Vagina (tissue), 2 donors: ENCODE results near the gene TOX3. TPM values are rescaled to one million over a fixed set of nuclear protein-coding genes. Genes with fewer than 3 reads are reported as not detected.

Experiments
- DNase-seq, 2 donors: peaks; one replicate each; pipeline ENCODE4 v3.0.0-alpha.2; 2017; ENCODE audit errors: extremely low spot score in 2 of 2
- H3K27ac ChIP-seq: fragments of 200-600 bp; sonication (generic); one replicate; pipeline ENCODE4 v1.5.1; 2019
- H3K27me3 ChIP-seq: fragments of 200-600 bp; sonication (generic); one replicate; pipeline ENCODE4 v1.5.1; 2019
- H3K36me3 ChIP-seq, 2 donors: fragments of 200-600 bp; sonication (generic); one replicate each; pipeline ENCODE4 v1.5.1; 2017 to 2019
- H3K4me1 ChIP-seq: fragments of 200-600 bp; sonication (generic); one replicate; pipeline ENCODE4 v1.5.1; 2019
- H3K4me3 ChIP-seq, 2 donors: fragments of 200-600 bp; sonication (generic); 1 replicate in 1 of 2; 2 replicates in 1 of 2; pipeline ENCODE4 v1.5.1; 2016 to 2019
- H3K9me3 ChIP-seq: fragments of 200-600 bp; sonication (generic); one replicate; pipeline ENCODE4 v1.5.1; 2019
- POLR2A ChIP-seq, 2 donors: fragments of 450-650 bp; IDR thresholded peaks; one replicate each; pipeline ENCODE4 v1.6.1; 2017; ENCODE audit warnings: antibody characterized with exemption in 2 of 2, mild to moderate bottlenecking in 2 of 2, moderate library complexity in 2 of 2
- POLR2AphosphoS5 ChIP-seq, 2 donors: sonication (generic); formaldehyde crosslinking; IDR thresholded peaks; one replicate each; pipeline ENCODE4 v1.9.0; 2017; ENCODE audit warnings: antibody characterized with exemption in 2 of 2, mild to moderate bottlenecking in 2 of 2, low read depth in 1 of 2; ENCODE audit not compliant: insufficient read depth in 1 of 2
- intact Hi-C: fragments of 100-400 bp; cut with DNase I; formaldehyde crosslinking; loops from one replicate; pipeline ENCODE4 v1.15.1; 2023
- total RNA-seq: library from RNA; depleted of rRNA; stranded (reverse); fragments of >200 nt; gene quantifications from one replicate; pipeline ENCODE4 v1.2.3, GENCODE V29; 2016
- TF ChIP-seq, protein P1 (sequence below), 3 experiments: fragments of 450-650 bp in 2 of 3; fragments of 200-600 bp in 1 of 3; sonication (generic) in 1 of 3; IDR thresholded peaks; one replicate each; pipeline ENCODE4 v1.5.1; 2017 to 2019; ENCODE audit warnings: antibody characterized with exemption in 3 of 3, mild to moderate bottlenecking in 2 of 3, moderate library complexity in 2 of 3

TOX3 gene
- total RNA-seq, 1 donor from 2014 or later, result 1.2 TPM

GRCh38 chr16:52578007-52578828 lies 31.3 kb upstream of the TOX3 start:
- Histone ChIP-seq H3K4me1 (no peaks in the 10 kb centered on the region), H3K27ac (no peak overlapping the region), H3K36me3 (no peaks in the 10 kb centered on the region), H3K4me3 (no peak overlapping the region), H3K9me3 (no peaks in the 10 kb centered on the region), H3K27me3 (no peaks in the 10 kb centered on the region)
- intact Hi-C loops, result no loop called here
- DNase-seq, result no peak
- TF ChIP-seq POLR2A (IDR thresholded peaks at IDR 0.05) (no peak), POLR2AphosphoS5 (IDR thresholded peaks at IDR 0.05; ENCODE audit: insufficient read depth in 1 of 2, low read depth in 1 of 2) (no peak)

- Histone ChIP-seq H3K27ac (no peak overlapping the region), H3K9me3 (no peaks in the 10 kb centered on the region), H3K4me1 (no peaks in the 10 kb centered on the region), H3K4me3 (no peak overlapping the region), H3K27me3 (no peaks in the 10 kb centered on the region), H3K36me3 (no peaks in the 10 kb centered on the region)
- TF ChIP-seq POLR2A (IDR thresholded peaks at IDR 0.05) (no peak), POLR2AphosphoS5 (IDR thresholded peaks at IDR 0.05; ENCODE audit: insufficient read depth in 1 of 2, low read depth in 1 of 2) (no peak)
- TF ChIP-seq, protein P1, sequence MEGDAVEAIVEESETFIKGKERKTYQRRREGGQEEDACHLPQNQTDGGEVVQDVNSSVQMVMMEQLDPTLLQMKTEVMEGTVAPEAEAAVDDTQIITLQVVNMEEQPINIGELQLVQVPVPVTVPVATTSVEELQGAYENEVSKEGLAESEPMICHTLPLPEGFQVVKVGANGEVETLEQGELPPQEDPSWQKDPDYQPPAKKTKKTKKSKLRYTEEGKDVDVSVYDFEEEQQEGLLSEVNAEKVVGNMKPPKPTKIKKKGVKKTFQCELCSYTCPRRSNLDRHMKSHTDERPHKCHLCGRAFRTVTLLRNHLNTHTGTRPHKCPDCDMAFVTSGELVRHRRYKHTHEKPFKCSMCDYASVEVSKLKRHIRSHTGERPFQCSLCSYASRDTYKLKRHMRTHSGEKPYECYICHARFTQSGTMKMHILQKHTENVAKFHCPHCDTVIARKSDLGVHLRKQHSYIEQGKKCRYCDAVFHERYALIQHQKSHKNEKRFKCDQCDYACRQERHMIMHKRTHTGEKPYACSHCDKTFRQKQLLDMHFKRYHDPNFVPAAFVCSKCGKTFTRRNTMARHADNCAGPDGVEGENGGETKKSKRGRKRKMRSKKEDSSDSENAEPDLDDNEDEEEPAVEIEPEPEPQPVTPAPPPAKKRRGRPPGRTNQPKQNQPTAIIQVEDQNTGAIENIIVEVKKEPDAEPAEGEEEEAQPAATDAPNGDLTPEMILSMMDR (IDR thresholded peaks at IDR 0.05), result no peak
- no peak for DNase-seq
- intact Hi-C loops, result no loop called here
Observed at GRCh38 chr16:52577130-52577706, 30.3 kb upstream of the TOX3 start.

GRCh38 chr16:52573365-52574299 lies 26.7 kb upstream of the TOX3 start:
- no peaks in the 10 kb centered on the region for H3K4me1 ChIP-seq
- H3K4me3 ChIP-seq, result no peak overlapping the region
- H3K9me3 ChIP-seq, result no peaks in the 10 kb centered on the region
- H3K27me3 ChIP-seq, result no peaks in the 10 kb centered on the region
- H3K27ac ChIP-seq, result no peak overlapping the region
- intact Hi-C loops, result no loop called here
- DNase-seq, result no peak
- TF ChIP-seq POLR2A (IDR thresholded peaks at IDR 0.05), result no peak
- TF ChIP-seq, protein P1 (IDR thresholded peaks at IDR 0.05), result no peak
- no peak for TF ChIP-seq POLR2AphosphoS5 (IDR thresholded peaks at IDR 0.05; ENCODE audit: insufficient read depth in 1 of 2, low read depth in 1 of 2)
- H3K36me3 ChIP-seq, result no peaks in the 10 kb centered on the region

- no peak overlapping the region for H3K27ac ChIP-seq
- no peaks in the 10 kb centered on the region for H3K36me3 ChIP-seq
- H3K4me3 ChIP-seq, result no peak overlapping the region
- no peaks in the 10 kb centered on the region for H3K27me3 ChIP-seq
- no peak for DNase-seq
- H3K9me3 ChIP-seq, result no peaks in the 10 kb centered on the region
- TF ChIP-seq POLR2AphosphoS5 (IDR thresholded peaks at IDR 0.05; ENCODE audit: insufficient read depth in 1 of 2, low read depth in 1 of 2) (no peak), POLR2A (IDR thresholded peaks at IDR 0.05) (no peak)
- TF ChIP-seq, protein P1 (IDR thresholded peaks at IDR 0.05), result no peak
- H3K4me1 ChIP-seq, result no peaks in the 10 kb centered on the region
- intact Hi-C loops, result no loop called here
Observed at GRCh38 chr16:52572656-52573055, 25.7 kb upstream of the TOX3 start.

DNA sequence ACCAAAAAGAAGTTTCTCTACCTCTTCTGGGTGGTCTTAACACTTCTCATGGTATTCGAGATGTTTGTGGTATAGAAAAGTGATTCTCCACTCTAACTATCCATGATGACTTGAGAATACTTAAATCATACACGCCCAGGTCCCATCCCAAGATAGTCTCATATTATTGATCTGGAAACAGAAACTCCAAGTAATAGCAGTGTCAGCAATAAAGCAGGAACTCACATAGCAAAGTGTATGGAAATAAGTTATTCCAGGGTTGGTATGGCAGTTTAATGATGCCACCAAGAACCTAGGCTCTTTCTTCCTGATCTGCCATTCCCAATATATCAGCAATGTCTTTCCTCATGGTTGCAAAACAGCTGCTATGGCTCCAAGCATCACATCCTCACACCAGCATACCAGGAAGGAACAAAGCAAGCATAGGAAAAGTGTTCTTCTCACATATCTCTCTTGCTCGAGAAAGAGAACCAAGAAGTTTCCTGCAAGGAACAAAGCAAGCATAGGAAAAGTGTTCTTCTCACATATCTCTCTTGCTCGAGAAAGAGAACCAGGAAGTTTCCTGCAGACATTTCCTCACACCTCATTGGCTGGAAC lies 23.6 kb upstream of the TOX3 start:
- Histone ChIP-seq H3K4me3 (no peak overlapping the region), H3K36me3 (no peaks in the 10 kb centered on the region), H3K27ac (no peak overlapping the region), H3K27me3 (no peaks in the 10 kb centered on the region), H3K4me1 (no peaks in the 10 kb centered on the region), H3K9me3 (no peaks in the 10 kb centered on the region)
- TF ChIP-seq, protein P1 (IDR thresholded peaks at IDR 0.05), result no peak
- no peak for TF ChIP-seq POLR2A (IDR thresholded peaks at IDR 0.05)
- no peak for TF ChIP-seq POLR2AphosphoS5 (IDR thresholded peaks at IDR 0.05; ENCODE audit: insufficient read depth in 1 of 2, low read depth in 1 of 2)
- no peak for DNase-seq
- intact Hi-C loops, result no loop called here
